Activated CD8-positive, alpha-beta memory T cell treated with anti-CD3 and anti-CD28 coated beads, Interleukin-2, amount 10 ng/mL, durations not matched to agents 7 days and 5 days (primary cell): ENCODE data around the gene CCDC87. TPM values are rescaled to one million over a fixed set of nuclear protein-coding genes. Genes with fewer than 3 reads are reported as not detected.

Source experiments
- ATAC-seq: fragments of 150-1000 bp; cut with Tn5 transposase; one replicate; pipeline ENCODE4 v1.10.0; 2021; ENCODE audit warnings: moderate library complexity
- CTCF ChIA-PET: fragments of 350-600 bp; sonication (Branson Sonifier 250); formaldehyde crosslinking; loops from one replicate; lab custom pipeline; 2021; ENCODE audit warnings: antibody characterized with exemption; lab: Charles Lee
- DNase-seq: peaks from one replicate; pipeline ENCODE4 v3.0.0-alpha.2; 2020
- H3K27ac Mint-ChIP-seq: one replicate; pipeline ENCODE4 v1.8.0; 2021; ENCODE audit warnings: mild to moderate bottlenecking, mixed read lengths
- H3K27me3 Mint-ChIP-seq: one replicate; pipeline ENCODE4 v1.8.0; 2021; ENCODE audit warnings: mixed read lengths
- H3K36me3 Mint-ChIP-seq: one replicate; pipeline ENCODE4 v1.8.0; 2021; ENCODE audit warnings: mild to moderate bottlenecking, mixed read lengths
- H3K4me1 Mint-ChIP-seq: one replicate; pipeline ENCODE4 v1.8.0; 2021; ENCODE audit warnings: mixed read lengths
- H3K4me3 Mint-ChIP-seq: one replicate; pipeline ENCODE4 v1.8.0; 2021; ENCODE audit warnings: mild to moderate bottlenecking, moderate library complexity, mixed read lengths
- H3K9me3 Mint-ChIP-seq: one replicate; pipeline ENCODE4 v1.8.0; 2022; ENCODE audit warnings: low read depth, mixed read lengths
- total RNA-seq, 2 experiments: library from RNA; stranded (reverse); gene quantifications; one replicate each; pipeline ENCODE4 v1.2.3, GENCODE V29; 2021

The CCDC87 gene
- total RNA-seq, 2 experiments from 2014 or later = 0.12 TPM; not detected in 1

GRCh38 chr11:66567787-66568123 lies 25.1 kb downstream of the CCDC87 start:
- Mint-ChIP-seq H3K4me1 (peaks cover 5% of the 10 kb centered on the region), H3K27ac (no peak overlapping the region), H3K9me3 (no peaks in the 10 kb centered on the region), H3K4me3 (peak overlapping the region; percentile 44), H3K27me3 (peaks cover 25% of the 10 kb centered on the region), H3K36me3 (no peaks in the 10 kb centered on the region)
- CTCF ChIA-PET = interaction anchor here (1.1 to 3.9 kb wide), 4 partner anchors 9 to 110 kb away, joined by 4 to 22 read pairs (median 10); partner anchors contain the start of gene RBM4B
- ATAC-seq = no peak
- DNase-seq = no peak

GRCh38 chr11:66566221-66566620 lies 26.6 kb downstream of the CCDC87 start:
- DNase-seq = no peak
- Mint-ChIP-seq H3K27ac (no peak overlapping the region), H3K4me1 (peaks cover 5% of the 10 kb centered on the region), H3K36me3 (no peaks in the 10 kb centered on the region), H3K4me3 (no peak overlapping the region), H3K27me3 (peaks cover 25% of the 10 kb centered on the region), H3K9me3 (no peaks in the 10 kb centered on the region)
- ATAC-seq = no peak
- CTCF ChIA-PET = interaction anchor here (3.9 kb wide), 1 partner anchor 14 kb away, joined by 16 read pairs; no protein-coding TSS in a partner anchor

DNA sequence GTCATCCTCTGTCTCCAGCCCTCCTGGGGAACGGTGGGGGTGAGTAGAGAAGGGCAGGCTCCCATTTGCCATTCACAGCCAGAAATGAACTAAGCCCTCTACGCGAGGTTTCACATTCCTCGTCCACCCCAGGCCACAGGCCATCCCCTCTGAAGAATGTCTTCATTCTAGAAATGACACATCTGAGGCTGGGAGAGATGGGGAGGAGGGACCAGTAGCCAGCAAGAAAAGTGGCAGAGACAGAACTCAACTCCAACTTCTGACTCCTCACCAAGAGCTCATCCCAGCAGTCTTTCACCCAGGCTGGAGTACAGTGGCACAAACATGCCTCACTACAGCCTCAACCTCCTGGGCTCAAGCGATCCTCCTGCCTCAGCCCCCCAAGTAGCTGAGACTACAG lies 27.9 kb downstream of the CCDC87 start:
- Mint-ChIP-seq H3K4me3 (no peak overlapping the region), H3K27ac (no peak overlapping the region), H3K36me3 (no peaks in the 10 kb centered on the region), H3K4me1 (peaks cover 5% of the 10 kb centered on the region), H3K9me3 (no peaks in the 10 kb centered on the region), H3K27me3 (peaks cover 17% of the 10 kb centered on the region)
- CTCF ChIA-PET = no interaction called here
- no peak for ATAC-seq
- DNase-seq = no peak

GRCh38 chr11:66564538-66564937 lies 28.3 kb downstream of the CCDC87 start:
- Mint-ChIP-seq H3K4me3 (no peak overlapping the region), H3K27me3 (peaks cover 16% of the 10 kb centered on the region), H3K9me3 (no peaks in the 10 kb centered on the region), H3K27ac (no peak overlapping the region), H3K4me1 (peaks cover 5% of the 10 kb centered on the region), H3K36me3 (no peaks in the 10 kb centered on the region)
- DNase-seq = no peak
- CTCF ChIA-PET = interaction anchor here (0.9 kb wide), 1 partner anchor 139 kb away, joined by 3 read pairs; no protein-coding TSS in a partner anchor
- no peak for ATAC-seq

DNA sequence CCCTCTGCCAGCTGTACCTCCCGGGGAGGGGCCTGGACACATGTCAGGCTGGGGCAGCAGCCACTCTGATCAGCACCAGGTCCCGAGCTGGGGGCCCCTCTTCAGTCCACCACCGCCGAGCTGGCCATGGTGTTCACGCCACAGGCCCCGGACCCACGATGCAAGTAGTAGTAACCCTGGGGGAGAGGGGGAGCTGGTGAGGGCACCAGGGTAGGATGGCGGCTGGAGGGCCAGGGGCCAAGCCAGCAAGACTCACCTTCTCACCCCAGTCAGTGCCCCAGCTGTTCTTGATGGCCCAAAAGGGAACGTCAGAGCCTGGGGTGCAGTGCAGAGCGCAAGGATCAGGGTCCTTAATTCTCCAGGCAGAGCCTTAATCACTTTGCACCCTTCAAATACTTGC lies 29.0 kb downstream of the CCDC87 start:
- no peak for ATAC-seq
- H3K27ac Mint-ChIP-seq = no peak overlapping the region
- CTCF ChIA-PET = interaction anchor here (0.9 kb wide), 1 partner anchor 140 kb away, joined by 3 read pairs; no protein-coding TSS in a partner anchor

GRCh38 chr11:66562907-66563583 lies 29.8 kb downstream of the CCDC87 start:
- Mint-ChIP-seq H3K27me3 (peaks cover 18% of the 10 kb centered on the region), H3K27ac (no peak overlapping the region), H3K4me1 (peaks cover 2% of the 10 kb centered on the region), H3K4me3 (no peak overlapping the region), H3K36me3 (no peaks in the 10 kb centered on the region), H3K9me3 (no peaks in the 10 kb centered on the region)
- CTCF ChIA-PET = interaction anchor here (0.7 kb wide), 1 partner anchor 9 kb away, joined by 3 read pairs; no protein-coding TSS in a partner anchor
- DNase-seq = no peak
- ATAC-seq = no peak

More for the DNA sequence above, 29.0 kb downstream of the CCDC87 start:
- Mint-ChIP-seq H3K4me1 (peaks cover 5% of the 10 kb centered on the region), H3K36me3 (no peaks in the 10 kb centered on the region), H3K9me3 (no peaks in the 10 kb centered on the region), H3K27me3 (peaks cover 15% of the 10 kb centered on the region), H3K4me3 (no peak overlapping the region)
- no peak for DNase-seq

GRCh38 chr11:66562275-66562674 lies 30.6 kb downstream of the CCDC87 start:
- peaks cover 2% of the 10 kb centered on the region for H3K4me1 Mint-ChIP-seq
- H3K9me3 Mint-ChIP-seq = no peaks in the 10 kb centered on the region
- ATAC-seq (no peak), DNase-seq (no peak)
- CTCF ChIA-PET = interaction anchor here (1.1 kb wide), 1 partner anchor 116 kb away, joined by 5 read pairs; the partner anchor contains the start of gene RBM4B
- no peak overlapping the region for H3K4me3 Mint-ChIP-seq
- H3K27me3 Mint-ChIP-seq = peaks cover 20% of the 10 kb centered on the region
- H3K27ac Mint-ChIP-seq = no peak overlapping the region
- no peaks in the 10 kb centered on the region for H3K36me3 Mint-ChIP-seq

- ATAC-seq (no peak), DNase-seq (no peak)
- H3K27ac Mint-ChIP-seq = no peak overlapping the region
- no peaks in the 10 kb centered on the region for H3K36me3 Mint-ChIP-seq
- no peak overlapping the region for H3K4me3 Mint-ChIP-seq
- no peaks in the 10 kb centered on the region for H3K4me1 Mint-ChIP-seq
- H3K9me3 Mint-ChIP-seq = no peaks in the 10 kb centered on the region
- peaks cover 19% of the 10 kb centered on the region for H3K27me3 Mint-ChIP-seq
- CTCF ChIA-PET = interaction anchor here (0.6 to 1.1 kb wide), 2 partner anchors 116 to 525 kb away, joined by 3 to 5 read pairs; partner anchors contain the start of gene RBM4B
Measured at GRCh38 chr11:66561975-66562248, 31.0 kb downstream of the CCDC87 start.

DNA sequence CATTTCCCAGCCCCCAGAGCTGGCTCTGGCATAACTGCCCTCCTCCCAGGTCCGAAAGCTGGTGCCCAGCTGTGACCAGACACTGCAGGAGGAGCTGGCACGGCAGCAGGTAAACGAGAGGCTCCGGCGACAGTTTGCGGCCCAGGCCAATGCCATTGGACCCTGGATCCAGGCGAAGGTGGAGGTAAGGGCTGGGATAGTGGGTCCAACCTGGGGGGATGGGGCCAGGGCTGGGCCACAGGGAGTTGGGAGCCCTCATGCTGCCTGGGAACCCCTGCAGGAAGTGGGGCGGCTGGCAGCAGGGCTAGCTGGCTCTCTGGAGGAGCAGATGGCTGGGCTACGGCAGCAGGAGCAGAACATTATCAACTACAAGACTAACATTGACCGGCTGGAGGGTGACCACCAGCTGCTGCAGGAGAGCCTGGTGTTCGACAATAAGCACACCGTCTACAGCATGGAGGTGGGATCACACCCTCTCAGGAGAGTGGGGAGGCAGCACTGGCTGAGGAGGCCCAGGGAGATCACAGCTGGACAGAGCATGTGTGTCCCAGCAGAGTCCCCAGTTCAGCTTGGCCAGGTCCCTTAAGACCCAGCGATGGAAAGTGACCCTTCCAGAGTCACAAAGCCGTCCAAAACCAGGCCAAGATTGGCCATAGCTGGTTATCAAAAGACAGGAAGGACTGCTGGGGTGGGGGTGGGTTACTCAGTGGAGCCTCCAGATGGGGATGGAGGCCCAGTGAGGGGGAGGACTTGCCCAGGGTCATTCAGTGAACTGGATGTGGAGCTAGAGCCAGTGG lies 31.5 kb downstream of the CCDC87 start:
- ATAC-seq (no peak), DNase-seq (no peak)
- Mint-ChIP-seq H3K36me3 (no peaks in the 10 kb centered on the region), H3K4me3 (no peak overlapping the region), H3K27ac (no peak overlapping the region), H3K4me1 (no peaks in the 10 kb centered on the region), H3K27me3 (peaks cover 19% of the 10 kb centered on the region), H3K9me3 (no peaks in the 10 kb centered on the region)
- CTCF ChIA-PET = interaction anchor here (0.6 to 1.1 kb wide), 3 partner anchors 116 to 524 kb away, joined by 3 to 5 read pairs (median 5); partner anchors contain the start of gene RBM4B

GRCh38 chr11:66559866-66560676 lies 32.8 kb downstream of the CCDC87 start:
- CTCF ChIA-PET = interaction anchor here (0.6 to 1.7 kb wide), 3 partner anchors 19 to 119 kb away, joined by 3 to 9 read pairs (median 5); partner anchors contain the start of gene RBM4B
- Mint-ChIP-seq H3K27ac (no peak overlapping the region), H3K4me3 (no peak overlapping the region), H3K36me3 (no peaks in the 10 kb centered on the region), H3K9me3 (no peaks in the 10 kb centered on the region), H3K27me3 (peaks cover 19% of the 10 kb centered on the region), H3K4me1 (no peaks in the 10 kb centered on the region)
- DNase-seq = no peak
- no peak for ATAC-seq

DNA sequence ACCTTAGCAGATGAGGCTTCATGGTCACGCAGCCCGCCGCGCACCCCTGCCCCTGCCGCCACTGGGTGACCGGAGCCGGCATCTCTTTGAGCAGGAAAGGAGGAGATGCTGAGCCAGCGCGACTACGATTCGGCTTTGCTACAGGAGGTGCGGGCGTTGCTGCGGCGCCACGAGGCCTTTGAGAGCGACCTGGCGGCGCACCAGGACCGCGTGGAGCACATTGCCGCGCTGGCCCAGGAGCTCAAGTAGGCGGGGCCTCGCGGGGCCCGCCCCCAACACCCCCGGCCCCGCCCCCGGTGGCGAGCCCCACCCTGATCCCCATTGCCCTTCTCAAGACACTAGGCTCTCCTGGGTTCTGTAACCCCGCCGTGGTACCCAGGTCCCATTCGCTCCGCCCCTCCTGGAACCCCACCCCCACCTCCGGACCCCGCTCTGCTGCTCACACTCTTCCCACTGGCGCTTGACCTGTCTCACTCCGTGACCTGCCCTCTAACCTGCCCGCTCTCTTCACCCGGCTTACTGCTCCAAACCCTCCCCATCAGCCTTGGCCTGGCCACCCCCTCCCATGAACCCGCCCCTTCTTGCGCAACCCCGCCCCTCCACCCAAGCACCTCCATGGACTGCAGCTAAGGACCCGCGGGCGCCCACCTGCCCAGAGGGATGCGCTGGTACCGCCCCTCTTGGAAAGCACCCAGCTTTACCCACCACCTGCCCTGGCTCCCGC lies 33.6 kb downstream of the CCDC87 start:
- Mint-ChIP-seq H3K27ac (no peak overlapping the region), H3K4me1 (no peaks in the 10 kb centered on the region), H3K36me3 (no peaks in the 10 kb centered on the region), H3K27me3 (peaks cover 19% of the 10 kb centered on the region), H3K4me3 (no peak overlapping the region), H3K9me3 (no peaks in the 10 kb centered on the region)
- ATAC-seq (peak; percentile 72), DNase-seq (peak; percentile 46)
- CTCF ChIA-PET = interaction anchor here (0.6 to 1.7 kb wide), 2 partner anchors 20 to 120 kb away, joined by 3 to 9 read pairs; no protein-coding TSS in a partner anchor

DNA sequence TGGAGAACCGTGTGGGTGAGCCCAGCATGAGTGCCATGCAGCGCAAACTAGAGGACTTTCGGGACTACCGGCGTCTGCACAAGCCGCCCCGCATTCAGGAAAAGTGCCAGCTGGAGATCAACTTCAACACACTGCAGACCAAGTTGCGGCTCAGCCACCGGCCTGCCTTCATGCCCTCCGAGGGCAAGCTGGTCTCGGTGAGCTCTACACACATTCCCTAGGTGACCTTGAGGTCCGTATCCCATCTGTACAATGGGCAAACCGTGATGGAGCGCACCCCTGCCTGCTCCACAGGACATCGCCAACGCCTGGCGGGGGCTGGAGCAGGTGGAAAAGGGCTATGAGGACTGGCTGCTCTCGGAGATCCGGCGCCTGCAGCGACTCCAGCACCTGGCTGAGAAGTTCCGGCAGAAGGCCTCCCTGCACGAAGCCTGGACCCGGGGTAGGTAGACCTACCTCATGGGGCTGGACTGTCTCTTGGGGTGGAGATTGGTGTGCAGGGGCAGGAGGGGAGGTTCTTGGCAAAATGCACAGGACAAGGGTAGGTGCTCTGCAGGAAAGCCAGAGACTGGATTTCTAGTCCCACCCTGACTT lies 35.0 kb downstream of the CCDC87 start:
- Mint-ChIP-seq H3K4me1 (no peaks in the 10 kb centered on the region), H3K27me3 (peaks cover 19% of the 10 kb centered on the region), H3K4me3 (no peak overlapping the region), H3K27ac (no peak overlapping the region), H3K9me3 (no peaks in the 10 kb centered on the region), H3K36me3 (no peaks in the 10 kb centered on the region)
- CTCF ChIA-PET = no interaction called here
- DNase-seq (no peak), ATAC-seq (no peak)
